Activated CD8-positive, alpha-beta memory T cell treated with anti-CD3 and anti-CD28 coated beads, Interleukin-2, amount 10 ng/mL, durations not matched to agents 7 days and 5 days (primary cell): ENCODE measurements around the gene SOHLH1. TPM values are rescaled to one million over a fixed set of nuclear protein-coding genes. Genes with fewer than 3 reads are reported as not detected.

ENCODE experiments used
- ATAC-seq: fragments of 150-1000 bp; cut with Tn5 transposase; one replicate; pipeline ENCODE4 v1.10.0; 2021; ENCODE audit warnings: moderate library complexity
- CTCF ChIA-PET: fragments of 350-600 bp; sonication (Branson Sonifier 250); formaldehyde crosslinking; loops from one replicate; lab custom pipeline; 2021; ENCODE audit warnings: antibody characterized with exemption; lab: Charles Lee
- DNase-seq: peaks from one replicate; pipeline ENCODE4 v3.0.0-alpha.2; 2020
- H3K27ac Mint-ChIP-seq: one replicate; pipeline ENCODE4 v1.8.0; 2021; ENCODE audit warnings: mild to moderate bottlenecking, mixed read lengths
- H3K27me3 Mint-ChIP-seq: one replicate; pipeline ENCODE4 v1.8.0; 2021; ENCODE audit warnings: mixed read lengths
- H3K36me3 Mint-ChIP-seq: one replicate; pipeline ENCODE4 v1.8.0; 2021; ENCODE audit warnings: mild to moderate bottlenecking, mixed read lengths
- H3K4me1 Mint-ChIP-seq: one replicate; pipeline ENCODE4 v1.8.0; 2021; ENCODE audit warnings: mixed read lengths
- H3K4me3 Mint-ChIP-seq: one replicate; pipeline ENCODE4 v1.8.0; 2021; ENCODE audit warnings: mild to moderate bottlenecking, moderate library complexity, mixed read lengths
- H3K9me3 Mint-ChIP-seq: one replicate; pipeline ENCODE4 v1.8.0; 2022; ENCODE audit warnings: low read depth, mixed read lengths
- total RNA-seq, 2 experiments: library from RNA; stranded (reverse); gene quantifications; one replicate each; pipeline ENCODE4 v1.2.3, GENCODE V29; 2021

SOHLH1 gene
- total RNA-seq, 2 experiments from 2014 or later, result not detected

DNA sequence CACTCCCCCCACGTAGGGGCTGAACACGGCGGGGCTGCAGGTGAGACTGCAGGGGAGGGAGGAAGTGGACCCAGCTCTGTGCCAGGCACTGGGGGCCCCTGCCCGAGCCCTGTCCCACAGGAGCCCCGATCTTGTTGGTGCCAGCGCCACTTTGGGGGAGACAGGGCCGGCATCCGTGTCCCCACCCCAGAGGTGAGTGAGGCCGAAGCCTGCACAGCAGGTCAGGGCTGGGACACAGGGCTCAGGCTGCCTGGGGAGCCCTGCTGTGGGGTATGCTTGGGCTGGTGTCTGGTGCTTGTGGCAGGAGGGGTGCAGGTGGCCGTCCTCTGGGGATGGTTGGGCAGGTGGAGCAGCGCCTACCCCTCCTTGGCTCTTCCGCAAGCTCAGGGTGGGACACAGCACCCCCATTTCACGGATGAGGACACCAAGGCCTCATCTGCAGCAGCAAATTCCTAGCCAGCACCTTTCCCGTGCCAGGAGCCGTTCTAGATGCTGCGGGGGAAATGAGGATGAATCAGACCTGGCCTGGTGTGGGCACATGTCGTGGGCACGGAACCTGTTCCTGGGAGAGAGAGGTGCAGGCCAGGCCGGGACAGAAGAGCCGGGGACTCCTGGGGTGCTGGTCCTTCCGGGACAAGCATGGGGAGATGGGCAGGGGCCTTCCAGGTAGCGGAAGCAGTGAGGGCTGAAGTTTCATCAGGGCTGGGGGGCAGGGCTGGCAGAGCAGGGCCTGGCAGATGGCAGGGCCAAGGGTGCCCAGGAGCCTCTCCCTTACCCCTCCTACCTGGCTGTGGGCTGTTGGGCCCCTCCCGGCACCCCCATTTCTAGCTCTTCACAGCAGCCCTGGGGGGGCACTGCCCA lies 37.9 kb upstream of the SOHLH1 start:
- ATAC-seq, result no peak
- peaks cover 2% of the 10 kb centered on the region for H3K36me3 Mint-ChIP-seq
- CTCF ChIA-PET, result no interaction called here
- H3K4me1 Mint-ChIP-seq, result no peaks in the 10 kb centered on the region
- peaks cover 5% of the 10 kb centered on the region for H3K9me3 Mint-ChIP-seq
- no peak overlapping the region for H3K27ac Mint-ChIP-seq
- peaks cover 6% of the 10 kb centered on the region for H3K27me3 Mint-ChIP-seq
- DNase-seq, result no peak
- H3K4me3 Mint-ChIP-seq, result no peak overlapping the region

DNA sequence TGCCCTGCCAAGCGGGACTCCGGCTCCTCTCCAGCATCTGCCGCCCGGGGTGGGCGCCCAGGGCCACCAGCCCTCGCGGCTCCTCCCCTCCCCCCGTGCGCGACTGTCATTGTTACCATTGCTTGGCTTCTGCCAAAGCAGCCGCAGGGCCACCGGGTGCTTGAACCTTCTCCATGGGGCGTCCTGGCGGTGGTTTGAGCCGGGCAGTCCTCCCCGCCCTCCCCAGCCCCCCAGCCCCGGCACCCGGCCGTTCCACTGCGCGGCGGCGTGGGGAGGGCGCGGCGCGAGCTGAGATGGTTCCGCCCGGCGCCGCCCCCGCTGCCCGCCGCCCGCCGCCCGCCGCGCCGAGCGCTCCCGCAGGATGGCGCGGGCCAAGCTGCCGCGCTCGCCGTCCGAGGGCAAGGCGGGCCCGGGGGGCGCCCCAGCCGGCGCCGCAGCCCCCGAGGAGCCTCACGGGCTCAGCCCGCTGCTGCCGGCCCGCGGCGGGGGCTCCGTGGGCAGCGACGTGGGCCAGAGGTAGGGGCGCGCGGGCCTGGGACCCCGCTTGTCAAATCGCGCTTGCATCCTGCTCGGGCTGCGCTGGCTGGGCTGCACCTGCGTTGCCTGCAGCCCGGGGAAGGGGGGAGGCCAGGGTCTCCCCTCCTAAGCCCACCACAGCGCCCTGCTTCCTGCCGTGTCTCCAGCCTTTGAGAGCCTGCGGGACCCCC lies 37.1 kb upstream of the SOHLH1 start:
- Mint-ChIP-seq H3K27ac (no peak overlapping the region), H3K9me3 (peaks cover 8% of the 10 kb centered on the region), H3K36me3 (peaks cover 2% of the 10 kb centered on the region), H3K27me3 (peaks cover 6% of the 10 kb centered on the region), H3K4me3 (no peak overlapping the region), H3K4me1 (no peaks in the 10 kb centered on the region)
- CTCF ChIA-PET, result no interaction called here
- ATAC-seq, result no peak
- DNase-seq, result no peak

DNA sequence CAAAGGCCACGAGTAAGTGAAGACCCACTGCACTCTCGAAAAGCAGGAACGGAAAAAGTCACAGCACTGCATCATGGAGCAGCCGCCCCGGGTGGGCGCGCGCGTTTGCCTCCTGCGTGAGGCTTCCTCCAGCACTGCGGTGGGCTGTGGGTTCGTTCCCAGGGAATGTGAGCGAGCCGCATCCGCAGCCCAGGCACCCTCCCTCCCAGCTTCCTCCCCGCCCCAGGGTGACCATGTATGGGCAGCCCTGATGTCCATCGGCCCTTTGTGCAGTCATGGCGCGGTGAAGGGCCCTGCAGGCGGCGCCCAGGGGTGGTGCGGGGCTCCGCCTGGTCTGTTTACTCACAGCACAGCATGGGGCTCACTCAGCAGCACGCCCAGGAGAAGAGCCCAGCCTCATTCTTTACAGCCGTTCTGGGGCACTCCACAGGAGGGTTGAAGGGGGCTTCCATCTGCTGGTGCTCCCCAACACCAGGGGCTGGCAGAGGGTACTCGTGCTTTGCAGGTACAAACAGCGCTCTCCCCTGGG lies 35.4 kb upstream of the SOHLH1 start:
- peaks cover 6% of the 10 kb centered on the region for H3K27me3 Mint-ChIP-seq
- CTCF ChIA-PET, result no interaction called here
- H3K36me3 Mint-ChIP-seq, result peaks cover 4% of the 10 kb centered on the region

DNA sequence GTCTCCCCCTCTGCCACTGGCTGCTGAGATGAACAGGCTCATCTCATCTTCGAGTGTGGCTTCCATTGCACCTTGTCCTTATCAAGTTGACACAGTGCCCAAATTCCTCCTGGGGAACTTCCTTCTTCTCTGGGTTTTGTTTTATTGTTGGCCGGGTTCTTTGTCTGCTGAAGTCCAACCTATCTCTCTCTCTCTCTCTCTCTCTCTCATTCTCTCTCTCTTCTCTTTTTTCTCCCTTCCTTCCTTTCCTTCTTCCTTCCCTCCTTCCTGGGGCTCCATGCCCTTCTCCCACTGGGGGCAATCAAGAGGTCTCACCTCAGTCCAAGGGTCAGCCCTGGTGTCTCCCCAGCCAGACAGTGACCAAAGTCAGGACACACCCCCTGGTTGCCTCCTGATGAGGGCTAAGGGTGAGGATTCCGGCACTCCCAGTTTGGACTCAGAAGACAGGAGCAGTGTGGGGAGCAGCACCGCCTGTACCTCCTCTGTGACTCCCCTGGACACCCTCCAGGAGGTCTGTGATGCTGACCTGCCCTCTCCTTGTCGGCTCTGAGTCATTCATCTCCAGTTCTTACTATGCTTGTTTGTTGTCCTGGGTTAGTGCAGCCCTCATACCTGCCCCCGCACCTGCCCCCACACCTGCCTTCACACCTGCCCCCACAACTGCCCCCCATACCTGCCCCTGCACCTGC lies 33.4 kb upstream of the SOHLH1 start:
- Mint-ChIP-seq H3K27me3 (peaks cover 4% of the 10 kb centered on the region), H3K4me1 (peaks cover 3% of the 10 kb centered on the region), H3K9me3 (peaks cover 14% of the 10 kb centered on the region), H3K36me3 (peaks cover 4% of the 10 kb centered on the region), H3K4me3 (no peak overlapping the region), H3K27ac (no peak overlapping the region)
- no peak for DNase-seq
- no peak for ATAC-seq
- CTCF ChIA-PET, result no interaction called here

More for the DNA sequence above, 35.4 kb upstream of the SOHLH1 start:
- Mint-ChIP-seq H3K4me1 (peaks cover 3% of the 10 kb centered on the region), H3K27ac (no peak overlapping the region), H3K9me3 (peaks cover 14% of the 10 kb centered on the region), H3K4me3 (no peak overlapping the region)
- DNase-seq (no peak), ATAC-seq (no peak)

DNA sequence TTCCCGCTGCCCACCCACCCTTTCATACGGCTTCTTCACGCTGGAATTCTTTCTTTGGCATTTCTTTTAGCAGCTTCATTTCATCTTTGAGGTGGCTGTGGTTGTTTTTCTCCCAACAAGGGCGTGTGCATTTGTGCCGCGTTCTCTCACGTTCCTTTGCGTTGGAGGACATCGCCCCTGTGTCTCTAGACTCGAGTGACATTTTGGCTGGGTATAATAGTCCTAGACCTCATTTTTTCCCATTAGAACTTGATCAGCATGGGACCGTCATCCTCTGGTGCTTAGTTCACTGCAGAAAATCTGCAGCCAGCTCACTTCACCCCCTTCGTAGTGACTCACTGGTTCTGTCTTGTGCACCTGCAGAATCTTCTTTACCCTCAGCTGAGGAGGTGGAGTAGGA lies 32.2 kb upstream of the SOHLH1 start:
- ATAC-seq, result no peak
- Mint-ChIP-seq H3K4me3 (no peak overlapping the region), H3K27ac (no peak overlapping the region), H3K4me1 (peaks cover 3% of the 10 kb centered on the region), H3K36me3 (peaks cover 4% of the 10 kb centered on the region), H3K27me3 (no peaks in the 10 kb centered on the region), H3K9me3 (peaks cover 14% of the 10 kb centered on the region)
- CTCF ChIA-PET, result no interaction called here
- no peak for DNase-seq

DNA sequence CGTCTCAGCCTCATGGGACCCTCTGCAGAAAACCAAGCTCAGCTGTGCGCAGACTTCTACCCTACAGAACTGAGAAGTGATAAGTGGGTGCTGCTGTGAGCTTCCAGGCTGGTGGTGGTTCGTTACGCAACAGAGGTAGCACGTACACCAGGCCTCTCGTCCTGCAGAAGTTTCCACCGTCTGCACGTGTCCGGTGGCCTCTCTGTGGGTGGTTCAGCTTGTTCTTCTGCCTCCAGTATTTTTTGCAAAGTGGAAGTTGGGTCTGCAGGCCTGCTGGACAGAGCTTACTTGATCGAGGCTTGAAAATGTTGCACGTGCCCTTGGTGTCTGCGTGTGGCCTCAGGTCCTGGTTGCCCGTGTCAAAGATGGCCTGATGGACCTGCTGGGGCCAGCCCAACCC lies 30.2 kb upstream of the SOHLH1 start:
- no peak overlapping the region for H3K4me3 Mint-ChIP-seq
- H3K36me3 Mint-ChIP-seq, result peaks cover 4% of the 10 kb centered on the region
- no peak for DNase-seq
- H3K27me3 Mint-ChIP-seq, result no peaks in the 10 kb centered on the region
- CTCF ChIA-PET, result no interaction called here
- H3K27ac Mint-ChIP-seq, result no peak overlapping the region
- peaks cover 3% of the 10 kb centered on the region for H3K4me1 Mint-ChIP-seq
- H3K9me3 Mint-ChIP-seq, result peaks cover 14% of the 10 kb centered on the region
- no peak for ATAC-seq

DNA sequence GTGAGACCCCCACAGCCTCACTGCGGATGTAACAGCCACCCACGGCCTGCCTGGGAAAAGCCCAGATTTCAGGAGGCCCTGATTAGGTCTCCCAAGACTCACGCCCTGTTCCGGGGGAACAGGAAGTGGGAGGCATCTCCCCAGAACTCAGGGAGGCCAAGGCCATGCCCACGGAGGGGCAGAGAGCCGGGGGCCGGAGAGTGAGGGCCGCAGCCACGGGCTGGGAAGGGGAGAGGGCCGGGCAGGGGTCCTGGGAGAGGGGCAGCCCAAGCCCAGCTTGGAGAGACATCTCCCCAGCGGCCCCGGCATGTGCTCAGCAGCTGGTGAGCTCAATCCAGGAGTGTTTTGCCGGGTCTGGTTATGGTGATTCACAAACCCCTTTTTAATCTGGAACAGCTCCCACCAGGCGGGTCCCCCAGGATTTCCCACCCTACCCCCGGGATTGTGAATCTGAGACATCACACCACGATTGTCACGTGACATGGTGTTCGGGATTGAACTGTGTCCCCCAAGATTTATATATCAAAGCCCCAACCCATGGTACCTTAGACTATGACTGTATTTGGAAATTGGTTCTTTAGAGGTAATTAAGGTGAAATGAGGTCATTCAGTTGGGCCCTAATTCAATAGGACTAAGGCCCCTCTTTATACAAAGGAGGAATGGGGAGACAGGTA lies 29.3 kb upstream of the SOHLH1 start:
- DNase-seq, result no peak
- Mint-ChIP-seq H3K4me1 (peaks cover 3% of the 10 kb centered on the region), H3K9me3 (peaks cover 14% of the 10 kb centered on the region), H3K36me3 (peaks cover 4% of the 10 kb centered on the region), H3K27me3 (no peaks in the 10 kb centered on the region), H3K4me3 (no peak overlapping the region), H3K27ac (no peak overlapping the region)
- no peak for ATAC-seq
- CTCF ChIA-PET, result no interaction called here

DNA sequence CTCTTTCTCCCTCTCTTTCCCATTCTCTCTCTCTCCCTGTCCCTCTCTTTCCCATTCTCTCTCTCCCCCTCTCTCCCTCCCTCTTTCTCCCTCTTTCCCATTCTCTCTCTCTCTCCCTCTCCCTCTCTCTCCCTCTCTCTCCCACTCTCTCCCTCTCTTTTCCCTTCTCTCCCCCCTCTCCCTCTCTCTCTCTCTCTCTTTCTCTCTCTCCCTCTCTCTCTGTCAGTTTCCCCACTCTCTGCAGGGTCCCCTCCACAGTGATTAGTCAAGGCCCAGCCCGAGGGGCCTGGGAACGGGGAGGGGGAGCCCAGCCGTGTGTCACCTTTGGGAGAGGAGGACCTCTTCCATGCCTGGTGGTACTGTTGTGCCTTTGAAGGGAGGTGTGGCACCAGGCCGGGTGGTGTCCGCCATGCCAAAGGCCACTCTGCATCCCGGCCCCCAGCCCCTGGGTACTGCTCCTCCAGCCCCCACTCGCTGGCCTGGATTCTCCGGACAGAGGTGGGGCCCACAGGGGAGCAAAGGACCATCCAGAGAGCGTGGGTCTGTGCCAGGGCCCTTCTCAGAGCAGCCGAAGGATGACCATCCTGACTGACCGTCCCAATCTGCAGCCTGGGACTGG lies 28.1 kb upstream of the SOHLH1 start:
- CTCF ChIA-PET, result no interaction called here
- Mint-ChIP-seq H3K27me3 (no peaks in the 10 kb centered on the region), H3K27ac (no peak overlapping the region), H3K4me3 (no peak overlapping the region), H3K4me1 (peaks cover 3% of the 10 kb centered on the region), H3K9me3 (peaks cover 11% of the 10 kb centered on the region), H3K36me3 (peaks cover 2% of the 10 kb centered on the region)
- DNase-seq (no peak), ATAC-seq (no peak)

DNA sequence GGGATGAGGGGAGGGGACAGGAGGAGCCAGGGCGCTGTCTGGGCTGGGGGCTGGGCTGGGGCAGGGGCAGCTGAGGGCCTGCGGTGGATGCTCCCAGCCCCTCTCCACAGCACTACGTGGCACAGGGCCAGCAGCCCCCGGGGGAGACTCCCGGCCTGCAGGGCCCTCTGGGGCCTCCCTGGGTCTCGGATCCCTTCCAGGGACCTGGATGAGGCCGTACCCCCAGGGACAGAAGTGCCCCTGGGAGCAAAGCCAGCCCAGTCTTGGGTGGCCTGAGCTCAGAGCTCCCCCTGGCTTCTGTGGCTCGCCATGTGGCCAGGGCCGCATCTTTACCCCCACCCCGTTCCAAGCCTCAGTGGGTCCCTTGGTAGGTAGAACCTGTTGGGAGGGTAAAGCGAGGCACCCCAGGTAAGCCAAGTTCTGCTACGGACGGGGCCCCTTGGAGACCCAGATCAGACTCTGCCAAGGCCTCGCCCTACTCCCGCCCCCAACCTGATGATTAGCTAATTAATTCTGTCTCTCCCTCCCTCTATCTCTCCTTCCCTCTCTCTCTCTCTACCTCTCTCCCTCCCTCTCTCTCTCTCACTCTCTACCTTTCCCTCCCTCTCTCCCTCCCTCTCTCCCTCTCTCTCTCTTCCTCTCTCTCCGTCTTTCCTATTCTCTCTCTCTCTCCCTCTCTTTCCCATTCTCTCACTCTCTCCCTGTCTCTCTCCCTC lies 27.0 kb upstream of the SOHLH1 start:
- Mint-ChIP-seq H3K9me3 (peaks cover 5% of the 10 kb centered on the region), H3K36me3 (peaks cover 2% of the 10 kb centered on the region), H3K27me3 (no peaks in the 10 kb centered on the region), H3K27ac (no peak overlapping the region), H3K4me1 (peaks cover 3% of the 10 kb centered on the region), H3K4me3 (no peak overlapping the region)
- CTCF ChIA-PET, result no interaction called here
- ATAC-seq, result no peak
- DNase-seq, result no peak

DNA sequence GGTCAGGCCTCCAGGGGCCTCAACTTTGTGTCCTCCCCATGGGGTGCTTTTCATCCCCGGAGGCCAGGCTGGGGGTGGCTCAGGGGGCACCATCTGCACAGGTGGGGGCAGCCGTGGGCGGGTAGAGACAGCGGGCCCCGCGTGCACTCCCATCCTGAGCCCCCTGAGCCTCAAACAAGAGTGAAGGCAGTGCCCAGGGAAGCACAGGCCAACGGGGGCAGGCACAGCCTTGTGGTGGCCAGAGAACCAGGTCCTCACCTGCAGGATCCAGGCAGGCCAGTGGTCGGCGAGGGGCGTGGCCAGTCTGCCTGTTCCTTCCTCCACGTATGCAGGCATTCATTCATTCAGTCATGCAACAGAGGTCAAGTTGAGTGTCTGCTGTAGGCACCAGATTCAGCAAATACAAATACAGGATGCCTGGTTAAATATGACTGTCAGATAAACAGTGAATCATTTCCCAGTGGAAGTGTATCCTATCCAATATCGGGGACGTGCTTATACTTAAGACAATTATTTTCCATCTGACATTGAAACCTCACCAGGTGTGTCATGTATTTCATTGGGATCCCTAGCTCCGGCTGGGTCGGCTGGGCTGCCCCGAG lies 25.0 kb upstream of the SOHLH1 start:
- DNase-seq (no peak), ATAC-seq (no peak)
- Mint-ChIP-seq H3K9me3 (no peaks in the 10 kb centered on the region), H3K4me1 (no peaks in the 10 kb centered on the region), H3K36me3 (no peaks in the 10 kb centered on the region), H3K27ac (no peak overlapping the region), H3K4me3 (no peak overlapping the region), H3K27me3 (no peaks in the 10 kb centered on the region)
- CTCF ChIA-PET, result no interaction called here

DNA sequence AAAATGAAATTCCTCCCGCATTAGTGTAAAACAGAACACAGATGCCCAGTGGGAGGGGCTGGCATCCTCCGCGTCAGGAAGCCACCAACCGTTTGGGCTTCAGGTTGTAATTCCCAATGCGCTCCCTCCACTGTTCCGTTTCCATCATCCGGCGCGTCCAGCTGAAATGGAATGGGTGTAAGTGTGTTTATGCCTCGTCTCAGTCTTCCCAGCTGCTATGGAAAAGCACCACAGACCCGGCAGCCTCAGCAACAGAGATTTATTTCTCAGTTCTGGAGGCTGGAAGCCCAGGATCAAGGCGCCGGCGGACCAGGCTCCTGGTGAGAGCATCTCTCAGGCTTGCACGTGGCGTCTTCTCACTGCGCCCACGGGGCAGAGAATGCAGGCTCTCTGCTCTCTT lies 23.1 kb upstream of the SOHLH1 start:
- Mint-ChIP-seq H3K9me3 (no peaks in the 10 kb centered on the region), H3K27ac (no peak overlapping the region), H3K27me3 (no peaks in the 10 kb centered on the region), H3K4me3 (no peak overlapping the region), H3K36me3 (no peaks in the 10 kb centered on the region), H3K4me1 (no peaks in the 10 kb centered on the region)
- ATAC-seq, result no peak
- CTCF ChIA-PET, result no interaction called here
- no peak for DNase-seq

DNA sequence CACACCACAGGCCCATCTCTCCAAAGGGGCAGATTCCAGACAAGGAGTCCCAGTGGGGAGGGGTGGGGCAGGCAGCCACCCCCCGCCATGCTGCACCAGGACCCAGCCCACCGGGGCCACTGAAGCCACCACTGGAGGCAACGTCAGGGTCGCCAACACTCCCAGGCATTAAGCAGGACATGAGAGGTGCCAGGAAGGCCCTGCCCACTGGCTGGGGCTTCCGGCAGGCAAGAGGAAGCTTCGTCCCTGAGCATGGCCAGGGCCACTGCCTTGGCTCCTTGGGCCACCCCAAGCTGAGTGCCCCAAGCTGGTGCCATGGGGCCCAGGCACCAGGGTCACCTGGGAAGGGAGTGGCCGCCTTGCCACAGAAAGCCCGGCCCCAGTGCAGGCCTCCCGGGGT lies 20.2 kb upstream of the SOHLH1 start:
- H3K27me3 Mint-ChIP-seq, result peaks cover 18% of the 10 kb centered on the region
- peaks cover 1% of the 10 kb centered on the region for H3K4me1 Mint-ChIP-seq
- no peaks in the 10 kb centered on the region for H3K9me3 Mint-ChIP-seq
- no peaks in the 10 kb centered on the region for H3K36me3 Mint-ChIP-seq
- no peak overlapping the region for H3K4me3 Mint-ChIP-seq
- H3K27ac Mint-ChIP-seq, result no peak overlapping the region
- ATAC-seq (no peak), DNase-seq (no peak)
- CTCF ChIA-PET, result no interaction called here
